HepG2 (cell line): ENCODE measurements around the gene TRMT112. TPM values are rescaled to one million over a fixed set of nuclear protein-coding genes. Genes with fewer than 3 reads are reported as not detected.

Source experiments
- ATAC-seq: fragments of 200-7000 bp; cut with Tn5 transposase; 3 replicates; pipeline ENCODE4 v1.9.1; 2020; ENCODE audit warnings: mild to moderate bottlenecking, moderate library complexity
- BruUV-seq: library from RNA; stranded (reverse); fragments of 400-500 nt; replicated peaks from 2 replicates; lab custom pipeline; 2021; lab: Mats Ljungman, UMichigan
- CTCF ChIA-PET: fragments of 300-600 bp; formaldehyde crosslinking; extraction: SDS; loops from one replicate; lab custom pipeline; 2021; ENCODE audit warnings: low total read pairs, inconsistent platforms, low intra/inter-chr PET ratio; lab: Yijun Ruan, JAX
- POLR2A ChIA-PET: fragments of 350-600 bp; sonication (Branson Sonifier 250); formaldehyde crosslinking; loops from one replicate; lab custom pipeline; 2020; ENCODE audit warnings: antibody characterized with exemption, inconsistent platforms; lab: Yijun Ruan, JAX
- DNase-seq: peaks from one replicate; pipeline ENCODE4 v3.0.0-alpha.2; 2015; ENCODE audit warnings: low spot score
- FAIRE-seq: peaks from 3 replicates; lab custom pipeline; 2011; peaks lifted over from hg19 to GRCh38; lab: Jason Lieb, UNC
- H2AFZ ChIP-seq: one replicate; pipeline ENCODE4 v1.6.1; 2011; ENCODE audit warnings: low read length, inconsistent platforms
- H3K27ac ChIP-seq: fragments of 300-600 bp; 3 replicates; pipeline ENCODE4 v1.8.0; 2011; ENCODE audit warnings: mixed run types, mild to moderate bottlenecking, mixed read lengths, low read length, inconsistent platforms; ENCODE audit not compliant: insufficient read depth; ENCODE audit errors: extremely low read length
- H3K27me3 ChIP-seq, 2 experiments: fragments of 200-600 bp in 1 of 2; 2 replicates in 1 of 2; 3 replicates in 1 of 2; pipeline versions ENCODE4 v1.6.0 to v1.8.0; 2011; ENCODE audit warnings: low read length in 2 of 2, mild to moderate bottlenecking in 2 of 2, moderate library complexity in 2 of 2, inconsistent platforms in 1 of 2; ENCODE audit not compliant: insufficient read depth in 2 of 2, control insufficient read depth in 1 of 2
- H3K36me3 ChIP-seq, 2 experiments: fragments of 200-600 bp in 1 of 2; replicated peaks in 1 of 2; 2 replicates in 1 of 2; 3 replicates in 1 of 2; pipeline versions ENCODE4 v1.5.1 to v1.8.0; 2011; ENCODE audit warnings: low read length in 2 of 2, inconsistent platforms in 1 of 2; ENCODE audit not compliant: insufficient read depth in 2 of 2, control insufficient read depth in 1 of 2
- H3K4me1 ChIP-seq: 2 replicates; pipeline ENCODE4 v1.5.1; 2012; ENCODE audit warnings: low read length, inconsistent platforms; ENCODE audit not compliant: insufficient read depth
- H3K4me2 ChIP-seq: 2 replicates; pipeline ENCODE4 v1.6.0; 2011; ENCODE audit warnings: low read depth, low read length, inconsistent platforms
- H3K4me3 ChIP-seq, 3 experiments: fragments of 200-600 bp in 1 of 3; sonication (generic), shearing (Covaris generic) in 1 of 3; replicated peaks in 1 of 3; 2 replicates each; pipeline ENCODE4 v1.5.1; 2011 to 2016; ENCODE audit warnings: low read length in 3 of 3, inconsistent platforms in 2 of 3, low read depth in 2 of 3, mild to moderate bottlenecking in 2 of 3, control low read depth in 1 of 3, mixed read lengths in 1 of 3; ENCODE audit not compliant: insufficient read depth in 1 of 3
- H3K79me2 ChIP-seq: one replicate; pipeline ENCODE4 v1.6.1; 2011; ENCODE audit warnings: low read length, inconsistent platforms; ENCODE audit not compliant: insufficient read depth
- H3K9ac ChIP-seq: 2 replicates; pipeline ENCODE4 v1.6.0; 2011; ENCODE audit warnings: mild to moderate bottlenecking, low read depth, low read length, inconsistent platforms; ENCODE audit not compliant: insufficient read depth
- H3K9me3 ChIP-seq: 2 replicates; pipeline ENCODE4 v1.5.1; 2012; ENCODE audit warnings: mild to moderate bottlenecking, low read length
- H4K20me1 ChIP-seq: 2 replicates; pipeline ENCODE4 v1.6.0; 2011; ENCODE audit warnings: inconsistent platforms, mild to moderate bottlenecking, low read length, moderate library complexity; ENCODE audit not compliant: insufficient read depth
- KAT7 ChIP-seq: IDR thresholded peaks from 2 replicates; pipeline ENCODE4 v1.6.1; 2018; ENCODE audit warnings: borderline replicate concordance, missing compliant biosample characterization
- KDM2A ChIP-seq: sonication (generic); formaldehyde crosslinking; IDR thresholded peaks from 2 replicates; pipeline ENCODE4 v1.4.0; 2020; ENCODE audit warnings: low read depth, missing genetic modification reagents, borderline replicate concordance
- NFRKB ChIP-seq: fragments of 450-650 bp; IDR thresholded peaks from 2 replicates; pipeline ENCODE4 v1.6.1; 2017
- PITX1 ChIP-seq: sonication (generic); formaldehyde crosslinking; IDR thresholded peaks from 2 replicates; pipeline ENCODE4 v1.5.1; 2020; ENCODE audit warnings: mild to moderate bottlenecking, missing genetic modification reagents
- SIN3B ChIP-seq: fragments of 150-350 bp; IDR thresholded peaks from 2 replicates; pipeline ENCODE4 v1.6.1; 2014; ENCODE audit warnings: low read length
- TBP ChIP-seq: sonication (generic); formaldehyde crosslinking; IDR thresholded peaks from 2 replicates; pipeline ENCODE4 v1.5.0; 2020; ENCODE audit warnings: missing genetic modification reagents
- TBX2 ChIP-seq: sonication (generic); formaldehyde crosslinking; IDR thresholded peaks from 2 replicates; pipeline ENCODE4 v1.5.0; 2020; ENCODE audit warnings: missing genetic modification reagents, mild to moderate bottlenecking, borderline replicate concordance
- ZMYM2 ChIP-seq: sonication (generic); formaldehyde crosslinking; IDR thresholded peaks from 2 replicates; pipeline ENCODE4 v1.8.0; 2022; ENCODE audit warnings: mild to moderate bottlenecking, missing genetic modification reagents
- ZNF552 ChIP-seq: sonication (generic); formaldehyde crosslinking; IDR thresholded peaks from 2 replicates; pipeline ENCODE4 v1.9.0; 2022; ENCODE audit warnings: missing genetic modification reagents, mild to moderate bottlenecking, borderline replicate concordance
- ZNF567 ChIP-seq: sonication (generic); formaldehyde crosslinking; IDR thresholded peaks from 2 replicates; pipeline ENCODE4 v1.8.1; 2023; ENCODE audit warnings: mild to moderate bottlenecking, missing genetic modification reagents, borderline replicate concordance
- ZNF598 ChIP-seq: sonication (generic); formaldehyde crosslinking; IDR thresholded peaks from 2 replicates; pipeline ENCODE4 v1.5.1; 2020; ENCODE audit warnings: mild to moderate bottlenecking, missing genetic modification reagents, borderline replicate concordance
- ZNF747 ChIP-seq: sonication (generic); formaldehyde crosslinking; IDR thresholded peaks from 2 replicates; pipeline ENCODE4 v1.8.1; 2023; ENCODE audit warnings: missing genetic modification reagents, mild to moderate bottlenecking, borderline replicate concordance
- ZNF773 ChIP-seq: sonication (generic); formaldehyde crosslinking; IDR thresholded peaks from 2 replicates; pipeline ENCODE4 v1.4.0; 2020; ENCODE audit warnings: missing genetic modification reagents, borderline replicate concordance
- ZNF878 ChIP-seq: sonication (generic); formaldehyde crosslinking; IDR thresholded peaks from 2 replicates; pipeline ENCODE4 v1.8.1; 2023; ENCODE audit warnings: mild to moderate bottlenecking, missing genetic modification reagents, moderate library complexity
- ZNF883 ChIP-seq: sonication (generic); formaldehyde crosslinking; IDR thresholded peaks from 2 replicates; pipeline ENCODE4 v1.5.1; 2020; ENCODE audit warnings: mild to moderate bottlenecking, missing genetic modification reagents; ENCODE audit errors: not compliant biosample characterization
- WGBS: methylation state at CpG from one replicate; pipeline ENCODE4 v1.1.6; 2017; ENCODE audit warnings: low lambda C conversion rate; 5-methylcytosine and 5-hydroxymethylcytosine counted together
- in situ Hi-C: cut with HindIII; loops from 2 replicates; pipeline ENCODE4 v1.10.0; 2017; ENCODE audit warnings: low pct_unique_long_range_greater_than_20kb; ENCODE audit not compliant: extremely low pct_ligation_motif_present
- intact Hi-C: fragments of 100-400 bp; cut with micrococcal nuclease; formaldehyde crosslinking; loops from one replicate; pipeline ENCODE4 v1.10.0; 2022; ENCODE audit not compliant: unreplicated experiment
- polyA plus RNA-seq, 8 experiments: library from polyadenylated mRNA; depleted of rRNA in 3 of 8; stranded (reverse) in 7 of 8; unstranded in 1 of 8; fragments of >200 nt; fragmentation: Illumina TruSeq in 4 of 8; extraction: Trizol in 4 of 8; gene quantifications; 2 replicates each; pipeline versions ENCODE4 v1.2.1 to v1.2.3, GENCODE V29; 2011 to 2016; ENCODE audit warnings: low read depth in 4 of 8, missing spikeins in 1 of 8, mixed read lengths in 1 of 8; ENCODE audit not compliant: insufficient read depth in 1 of 8
- total RNA-seq, 5 experiments: library from RNA; depleted of rRNA; stranded (reverse); fragments of >200 nt; fragmentation: Illumina TruSeq; extraction: Trizol; gene quantifications; 2 replicates each; pipeline ENCODE4 v1.2.3, GENCODE V29; 2016; ENCODE audit warnings: low read depth in 1 of 5
- TF ChIP-seq, protein P1 (sequence below): sonication (generic); formaldehyde crosslinking; IDR thresholded peaks from 2 replicates; pipeline ENCODE4 v1.4.0; 2020; ENCODE audit warnings: missing genetic modification reagents

Gene TRMT112
- total and polyA plus RNA-seq, 2 of the 13 experiments (the other 11 are each of a cell fraction or from before 2014, with no cell fraction given), result 186 to 409 TPM

DNA sequence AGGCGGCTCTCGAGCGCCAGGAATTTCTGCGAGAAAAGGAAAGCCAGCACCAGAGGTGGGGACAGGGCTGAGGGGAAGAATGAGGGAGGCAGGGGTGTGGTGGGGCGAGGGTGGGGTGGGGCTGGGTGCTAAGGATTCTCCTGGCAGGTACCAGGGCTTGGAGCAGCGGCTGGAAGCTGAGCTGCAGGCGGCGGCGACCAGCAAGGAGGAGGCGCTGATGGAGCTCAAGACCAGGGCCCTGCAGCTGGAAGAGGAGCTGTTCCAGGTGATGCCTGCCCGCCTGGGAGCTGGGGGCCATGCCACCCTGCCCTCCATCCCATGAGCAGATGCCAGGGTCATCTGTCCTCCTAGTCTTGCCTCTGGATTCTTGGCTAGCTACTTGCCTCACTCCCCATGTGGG is 32.0 kb upstream of the TRMT112 start:
- 72% methylated on average over 9 of the region's 11 CpGs for WGBS
- FAIRE-seq, result no peak
- Histone ChIP-seq H3K4me1 (peaks cover 36% of the 10 kb centered on the region), H3K27me3 (peaks cover 2 to 29% of the 10 kb centered on the region in 2 experiments; a peak in 4 of 5 replicates), H3K4me2 (no peak overlapping the region), H3K4me3 (no peak overlapping the region), H3K36me3 (no peaks in the 10 kb centered on the region), H3K79me2 (no peaks in the 10 kb centered on the region), H3K9ac (no peak overlapping the region), H3K9me3 (no peaks in the 10 kb centered on the region), H4K20me1 (no peaks in the 10 kb centered on the region), H2AFZ (no peak overlapping the region), H3K27ac (no peak overlapping the region)
- TF ChIP-seq NFRKB, result no peak
- TF ChIP-seq ZNF878 (CRISPR knock-in tag), result no peak
- TF ChIP-seq ZNF552 (CRISPR knock-in tag), result no peak
- TF ChIP-seq ZNF567 (CRISPR knock-in tag), result no peak
- TF ChIP-seq ZNF773 (CRISPR knock-in tag), result no peak
- TF ChIP-seq TBX2 (CRISPR knock-in tag), result no peak
- no peak for TF ChIP-seq PITX1 (CRISPR knock-in tag)
- TF ChIP-seq, protein P1, sequence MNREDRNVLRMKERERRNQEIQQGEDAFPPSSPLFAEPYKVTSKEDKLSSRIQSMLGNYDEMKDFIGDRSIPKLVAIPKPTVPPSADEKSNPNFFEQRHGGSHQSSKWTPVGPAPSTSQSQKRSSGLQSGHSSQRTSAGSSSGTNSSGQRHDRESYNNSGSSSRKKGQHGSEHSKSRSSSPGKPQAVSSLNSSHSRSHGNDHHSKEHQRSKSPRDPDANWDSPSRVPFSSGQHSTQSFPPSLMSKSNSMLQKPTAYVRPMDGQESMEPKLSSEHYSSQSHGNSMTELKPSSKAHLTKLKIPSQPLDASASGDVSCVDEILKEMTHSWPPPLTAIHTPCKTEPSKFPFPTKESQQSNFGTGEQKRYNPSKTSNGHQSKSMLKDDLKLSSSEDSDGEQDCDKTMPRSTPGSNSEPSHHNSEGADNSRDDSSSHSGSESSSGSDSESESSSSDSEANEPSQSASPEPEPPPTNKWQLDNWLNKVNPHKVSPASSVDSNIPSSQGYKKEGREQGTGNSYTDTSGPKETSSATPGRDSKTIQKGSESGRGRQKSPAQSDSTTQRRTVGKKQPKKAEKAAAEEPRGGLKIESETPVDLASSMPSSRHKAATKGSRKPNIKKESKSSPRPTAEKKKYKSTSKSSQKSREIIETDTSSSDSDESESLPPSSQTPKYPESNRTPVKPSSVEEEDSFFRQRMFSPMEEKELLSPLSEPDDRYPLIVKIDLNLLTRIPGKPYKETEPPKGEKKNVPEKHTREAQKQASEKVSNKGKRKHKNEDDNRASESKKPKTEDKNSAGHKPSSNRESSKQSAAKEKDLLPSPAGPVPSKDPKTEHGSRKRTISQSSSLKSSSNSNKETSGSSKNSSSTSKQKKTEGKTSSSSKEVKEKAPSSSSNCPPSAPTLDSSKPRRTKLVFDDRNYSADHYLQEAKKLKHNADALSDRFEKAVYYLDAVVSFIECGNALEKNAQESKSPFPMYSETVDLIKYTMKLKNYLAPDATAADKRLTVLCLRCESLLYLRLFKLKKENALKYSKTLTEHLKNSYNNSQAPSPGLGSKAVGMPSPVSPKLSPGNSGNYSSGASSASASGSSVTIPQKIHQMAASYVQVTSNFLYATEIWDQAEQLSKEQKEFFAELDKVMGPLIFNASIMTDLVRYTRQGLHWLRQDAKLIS (CRISPR knock-in tag), result no peak
- TF ChIP-seq SIN3B, result no peak
- no peak for TF ChIP-seq ZMYM2
- no peak for TF ChIP-seq KDM2A (CRISPR knock-in tag)
- no peak for TF ChIP-seq ZNF747 (CRISPR knock-in tag)
- no peak for TF ChIP-seq TBP (CRISPR knock-in tag)
- no peak for TF ChIP-seq ZNF598
- TF ChIP-seq ZNF883 (CRISPR knock-in tag), result no peak
- TF ChIP-seq KAT7 (CRISPR knock-in tag), result no peak
- BruUV-seq, result no TSS peak
- POLR2A ChIA-PET, result interaction anchor here (0.7 kb wide), 1 partner anchor 31 kb away, joined by 3 read pairs; the partner anchor contains the start of gene PRDX5
- in situ Hi-C loops, result no loop called here
- ATAC-seq, result no peak
- intact Hi-C loops, result no loop called here
- CTCF ChIA-PET, result no interaction called here
- DNase-seq, result no peak
